ENCODE data around the gene MRPS18A.
A peak's percentile ranks its signal among the peaks of the same experiment; 100 is the strongest.
"Not testable (repeated sequence)": the region's sequence is repeated elsewhere in the genome, so short reads cannot be mapped to it uniquely, and the experiment has no call there.

MRPS18A gene

GRCh38 chr6:43666196-43666920 lies 21.2 kb downstream of the MRPS18A start:
- ChIA-PET POLR2A (interaction anchor here (0.8 to 3.4 kb wide), 2 partner anchors 31 to 37 kb away, joined by 4 to 13 read pairs; partner anchors contain the start of genes GTPBP2 and MAD2L1BP), CTCF (interaction anchor here (0.6 to 3.7 kb wide), 9 partner anchors 30 to 412 kb away, joined by 3 to 14 read pairs (median 3); no protein-coding TSS in a partner anchor)
- no peak for DNase-seq (ENCODE audit: extremely low spot score)
- TF ChIP-seq FOXK2 (IDR thresholded peaks at IDR 0.05) (no peak), HDGF (IDR thresholded peaks at IDR 0.05; ENCODE audit: borderline replicate concordance) (no peak), ELF4 (IDR thresholded peaks at IDR 0.05) (no peak), L3MBTL2 (conservative IDR thresholded peaks at IDR 0.05) (no peak), TARDBP (IDR thresholded peaks at IDR 0.05) (no peak), LEF1 (IDR thresholded peaks at IDR 0.05; ENCODE audit: borderline replicate concordance) (no peak), BHLHE40 (IDR thresholded peaks at IDR 0.05; ENCODE audit: borderline replicate concordance) (no peak), CTBP1 (IDR thresholded peaks at IDR 0.05; ENCODE audit: borderline replicate concordance) (no peak), FOXM1 (IDR thresholded peaks at IDR 0.05; ENCODE audit: borderline replicate concordance) (no peak)

GRCh38 chr6:43665376-43665775 lies 22.2 kb downstream of the MRPS18A start:
- POLR2A ChIA-PET = no interaction called here
- CTCF ChIA-PET = interaction anchor here (0.6 to 3.7 kb wide), 4 partner anchors 97 to 413 kb away, joined by 3 to 14 read pairs (median 5); partner anchors contain the start of gene VEGFA
- TF ChIP-seq FOXK2 (IDR thresholded peaks at IDR 0.05) = no peak
- TF ChIP-seq FOXM1 (IDR thresholded peaks at IDR 0.05; ENCODE audit: borderline replicate concordance) = no peak
- TF ChIP-seq FOXA1 (IDR thresholded peaks at IDR 0.05) = no peak
- no peak for TF ChIP-seq LEF1 (IDR thresholded peaks at IDR 0.05; ENCODE audit: borderline replicate concordance)
- no peak for TF ChIP-seq TARDBP (IDR thresholded peaks at IDR 0.05)
- no peak for TF ChIP-seq ZNF384 (IDR thresholded peaks at IDR 0.05)
- TF ChIP-seq CTBP1 (IDR thresholded peaks at IDR 0.05; ENCODE audit: borderline replicate concordance) = no peak
- no peak for TF ChIP-seq SUZ12 (IDR thresholded peaks at IDR 0.05)
- TF ChIP-seq, protein P1, sequence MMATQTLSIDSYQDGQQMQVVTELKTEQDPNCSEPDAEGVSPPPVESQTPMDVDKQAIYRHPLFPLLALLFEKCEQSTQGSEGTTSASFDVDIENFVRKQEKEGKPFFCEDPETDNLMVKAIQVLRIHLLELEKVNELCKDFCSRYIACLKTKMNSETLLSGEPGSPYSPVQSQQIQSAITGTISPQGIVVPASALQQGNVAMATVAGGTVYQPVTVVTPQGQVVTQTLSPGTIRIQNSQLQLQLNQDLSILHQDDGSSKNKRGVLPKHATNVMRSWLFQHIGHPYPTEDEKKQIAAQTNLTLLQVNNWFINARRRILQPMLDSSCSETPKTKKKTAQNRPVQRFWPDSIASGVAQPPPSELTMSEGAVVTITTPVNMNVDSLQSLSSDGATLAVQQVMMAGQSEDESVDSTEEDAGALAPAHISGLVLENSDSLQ (IDR thresholded peaks at IDR 0.05) = no peak
- no peak for TF ChIP-seq L3MBTL2 (conservative IDR thresholded peaks at IDR 0.05)
- TF ChIP-seq NFRKB (IDR thresholded peaks at IDR 0.05) = no peak
- no peak for TF ChIP-seq ARNT (IDR thresholded peaks at IDR 0.05)
- no peak for TF ChIP-seq ELF4 (IDR thresholded peaks at IDR 0.05)
- no peak for TF ChIP-seq SP1 (IDR thresholded peaks at IDR 0.05)
- TF ChIP-seq HDGF (IDR thresholded peaks at IDR 0.05; ENCODE audit: borderline replicate concordance) = no peak
- no peak for TF ChIP-seq BHLHE40 (IDR thresholded peaks at IDR 0.05; ENCODE audit: borderline replicate concordance)
- DNase-seq (ENCODE audit: extremely low spot score) = no peak

DNA sequence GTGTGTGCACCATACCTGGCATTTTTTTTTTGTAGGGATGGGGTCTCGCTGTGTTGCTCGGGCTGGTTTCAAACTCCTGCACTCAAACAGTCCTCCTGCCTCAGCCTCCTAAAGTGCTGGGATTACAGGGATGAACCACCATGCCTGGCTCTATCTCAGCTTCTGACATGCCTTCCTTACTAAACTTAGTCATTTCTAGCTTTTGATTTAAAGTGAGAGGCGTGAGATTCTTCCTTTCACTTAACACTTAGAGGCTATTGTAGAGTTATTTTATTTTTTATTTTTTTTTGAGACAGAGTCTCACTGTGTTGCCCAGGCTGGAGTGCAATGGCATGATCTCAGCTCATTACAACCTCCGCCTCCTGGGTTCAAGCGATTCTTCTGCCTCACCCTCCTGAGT lies 24.6 kb downstream of the MRPS18A start:
- not testable (repeated sequence) for DNase-seq (ENCODE audit: extremely low spot score)
- POLR2A ChIA-PET = interaction anchor here (0.6 kb wide), 1 partner anchor 12 kb away, joined by 3 read pairs; no protein-coding TSS in a partner anchor
- CTCF ChIA-PET = interaction anchor here (0.6 kb wide), 1 partner anchor 77 kb away, joined by 11 read pairs; no protein-coding TSS in a partner anchor

GRCh38 chr6:43658161-43658560 lies 29.4 kb downstream of the MRPS18A start:
- POLR2A ChIA-PET = no interaction called here
- CTCF ChIA-PET = no interaction called here
- TF ChIP-seq FOXK2 (IDR thresholded peaks at IDR 0.05) (no peak), NFRKB (IDR thresholded peaks at IDR 0.05) (no peak), ZNF384 (IDR thresholded peaks at IDR 0.05) (0 out of 2 replicates have a peak, but pooled peaks have one; percentile 18)
- DNase-seq (ENCODE audit: extremely low spot score) = no peak

GRCh38 chr6:43657221-43657802 lies 30.3 kb downstream of the MRPS18A start:
- DNase-seq (ENCODE audit: extremely low spot score) = no peak
- no peak for TF ChIP-seq SP1 (IDR thresholded peaks at IDR 0.05)
- TF ChIP-seq BHLHE40 (IDR thresholded peaks at IDR 0.05; ENCODE audit: borderline replicate concordance) = no peak
- no peak for TF ChIP-seq ARNT (IDR thresholded peaks at IDR 0.05)
- TF ChIP-seq TARDBP (IDR thresholded peaks at IDR 0.05) = no peak
- no peak for TF ChIP-seq FOXM1 (IDR thresholded peaks at IDR 0.05; ENCODE audit: borderline replicate concordance)
- TF ChIP-seq LEF1 (IDR thresholded peaks at IDR 0.05; ENCODE audit: borderline replicate concordance) = no peak
- TF ChIP-seq CTBP1 (IDR thresholded peaks at IDR 0.05; ENCODE audit: borderline replicate concordance) = no peak
- no peak for TF ChIP-seq ELF4 (IDR thresholded peaks at IDR 0.05)
- POLR2A ChIA-PET = interaction anchor here (1.2 kb wide), 1 partner anchor 12 kb away, joined by 3 read pairs; the partner anchor contains the start of gene RSPH9
- CTCF ChIA-PET = interaction anchor here (1.0 kb wide), 1 partner anchor 10 kb away, joined by 3 read pairs; no protein-coding TSS in a partner anchor

DNA sequence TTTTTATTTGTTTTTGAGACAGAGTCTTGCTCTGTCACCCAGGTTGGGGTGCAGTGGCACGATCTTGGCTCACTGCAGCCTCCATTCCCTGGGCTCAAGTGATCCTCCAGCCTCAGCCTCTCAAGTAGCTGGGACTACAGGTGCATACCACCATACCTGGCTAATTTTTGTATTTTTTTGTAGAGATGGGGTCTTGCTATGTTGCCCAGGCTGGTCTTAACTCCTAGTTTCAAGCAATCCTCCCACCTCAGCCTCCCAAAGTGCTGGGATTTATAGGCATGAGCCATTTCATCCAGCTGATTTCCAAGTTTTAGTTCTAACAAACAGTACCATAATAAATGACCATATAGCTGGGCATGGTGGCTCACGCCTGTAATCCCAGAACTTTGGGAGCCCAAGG lies 34.8 kb downstream of the MRPS18A start:
- POLR2A ChIA-PET; DNase-seq (ENCODE audit: extremely low spot score); CTCF ChIA-PET: not testable (repeated sequence)

- DNase-seq (ENCODE audit: extremely low spot score) = no peak
- no peak for TF ChIP-seq FOXK2 (IDR thresholded peaks at IDR 0.05)
- TF ChIP-seq LEF1 (IDR thresholded peaks at IDR 0.05; ENCODE audit: borderline replicate concordance) = no peak
- TF ChIP-seq NFRKB (IDR thresholded peaks at IDR 0.05) = no peak
- no peak for TF ChIP-seq ARNT (IDR thresholded peaks at IDR 0.05)
- no peak for TF ChIP-seq FOXM1 (IDR thresholded peaks at IDR 0.05; ENCODE audit: borderline replicate concordance)
- TF ChIP-seq TARDBP (IDR thresholded peaks at IDR 0.05) = no peak
- no peak for TF ChIP-seq SUZ12 (IDR thresholded peaks at IDR 0.05)
- no peak for TF ChIP-seq SP1 (IDR thresholded peaks at IDR 0.05)
- no peak for TF ChIP-seq FOXA1 (IDR thresholded peaks at IDR 0.05)
- TF ChIP-seq, protein P1 (IDR thresholded peaks at IDR 0.05) = no peak
- TF ChIP-seq HDGF (IDR thresholded peaks at IDR 0.05; ENCODE audit: borderline replicate concordance) = no peak
- no peak for TF ChIP-seq L3MBTL2 (conservative IDR thresholded peaks at IDR 0.05)
- TF ChIP-seq ELF4 (IDR thresholded peaks at IDR 0.05) = no peak
- no peak for TF ChIP-seq ZNF384 (IDR thresholded peaks at IDR 0.05)
- ChIA-PET POLR2A (interaction anchor here (1.7 to 5.3 kb wide), 2 partner anchors 12 to 19 kb away, joined by 8 to 44 read pairs; partner anchors contain the start of genes GTPBP2 and MAD2L1BP), CTCF (no interaction called here)
These were observed 39.3 kb downstream of the MRPS18A start for GRCh38 chr6:43648248-43648647.

Measured in HEK293T (cell line).